CD14-positive monocyte (primary cell): ENCODE data around the gene CCDC197. TPM values are rescaled to one million over a fixed set of nuclear protein-coding genes. Genes with fewer than 3 reads are reported as not detected.

Source experiments
- DNase-seq, 3 donors: peaks; one replicate each; pipeline ENCODE4 v3.0.0-alpha.2; 2011 to 2022
- H2AFZ ChIP-seq: 2 replicates; pipeline ENCODE4 v1.6.0; 2012; ENCODE audit warnings: mild to moderate bottlenecking, low read depth, low read length, inconsistent platforms; ENCODE audit not compliant: insufficient read depth, poor library complexity, severe bottlenecking
- H3K27ac ChIP-seq, 2 donors: 1 replicate in 1 of 2; 2 replicates in 1 of 2; pipeline ENCODE4 v1.5.1; 2012 to 2013; ENCODE audit warnings: low read length in 2 of 2, control low read depth in 1 of 2, inconsistent platforms in 1 of 2, low read depth in 1 of 2, mild to moderate bottlenecking in 1 of 2
- H3K27me3 ChIP-seq, 2 donors: one replicate each; pipeline versions ENCODE4 v1.6.0 to v1.6.1; 2011 to 2013; ENCODE audit warnings: low read length in 2 of 2; ENCODE audit not compliant: control insufficient read depth in 2 of 2, insufficient read depth in 2 of 2
- H3K36me3 ChIP-seq, 2 donors: replicated peaks in 1 of 2; 1 replicate in 1 of 2; 2 replicates in 1 of 2; pipeline versions ENCODE4 v1.5.1 to v1.6.1; 2012 to 2013; ENCODE audit warnings: low read length in 2 of 2, control low read depth in 1 of 2, inconsistent platforms in 1 of 2, mild to moderate bottlenecking in 1 of 2; ENCODE audit not compliant: insufficient read depth in 2 of 2, control insufficient read depth in 1 of 2
- H3K4me1 ChIP-seq, 2 donors: 1 replicate in 1 of 2; 2 replicates in 1 of 2; pipeline versions ENCODE4 v1.5.1 to v1.6.1; 2012 to 2013; ENCODE audit warnings: low read length in 2 of 2, control low read depth in 1 of 2, inconsistent platforms in 1 of 2, mild to moderate bottlenecking in 1 of 2, moderate library complexity in 1 of 2; ENCODE audit not compliant: insufficient read depth in 2 of 2, control insufficient read depth in 1 of 2
- H3K4me2 ChIP-seq: replicated peaks from 2 replicates; pipeline ENCODE3; 2012; ENCODE audit warnings: low read length, moderate library complexity, mild to moderate bottlenecking; ENCODE audit not compliant: poor library complexity, severe bottlenecking; ENCODE audit errors: extremely low read depth
- H3K4me3 ChIP-seq, 3 experiments: fragments of 200-600 bp in 1 of 3; sonication (generic) in 1 of 3; replicated peaks in 1 of 3; 1 replicate in 2 of 3; 2 replicates in 1 of 3; pipeline ENCODE4 v1.5.1; 2011 to 2013; ENCODE audit warnings: low read length in 3 of 3, mild to moderate bottlenecking in 3 of 3, control low read depth in 2 of 3, low read depth in 2 of 3, inconsistent platforms in 1 of 3, moderate library complexity in 1 of 3
- H3K79me2 ChIP-seq: 2 replicates; pipeline ENCODE4 v1.6.0; 2012; ENCODE audit warnings: mild to moderate bottlenecking, control low read depth, inconsistent platforms, low read length, moderate library complexity; ENCODE audit not compliant: insufficient read depth
- H3K9ac ChIP-seq: 2 replicates; pipeline ENCODE4 v1.6.0; 2017; ENCODE audit warnings: low read length, mild to moderate bottlenecking; ENCODE audit not compliant: insufficient read depth, poor library complexity, severe bottlenecking
- H3K9me3 ChIP-seq, 2 donors: replicated peaks in 1 of 2; 1 replicate in 1 of 2; 2 replicates in 1 of 2; pipeline versions ENCODE4 v1.5.1 to v1.6.1; 2012 to 2013; ENCODE audit warnings: low read length in 2 of 2, control low read depth in 1 of 2; ENCODE audit not compliant: control insufficient read depth in 1 of 2, insufficient read depth in 1 of 2
- H4K20me1 ChIP-seq: 2 replicates; pipeline ENCODE4 v1.6.0; 2012; ENCODE audit warnings: mild to moderate bottlenecking, low read length, control low read depth, moderate library complexity; ENCODE audit not compliant: insufficient read depth
- H3K27ac Mint-ChIP-seq, 7 donors: one replicate each; pipeline ENCODE4 v1.8.0; 2020; ENCODE audit warnings: mild to moderate bottlenecking in 7 of 7, mixed read lengths in 7 of 7, moderate library complexity in 6 of 7, inconsistent platforms in 2 of 7
- H3K27me3 Mint-ChIP-seq, 3 donors: one replicate each; pipeline ENCODE4 v1.8.0; 2021 to 2022; ENCODE audit warnings: low read depth in 3 of 3, mild to moderate bottlenecking in 3 of 3, mixed read lengths in 3 of 3, moderate library complexity in 3 of 3, inconsistent platforms in 1 of 3
- H3K36me3 Mint-ChIP-seq, 2 donors: one replicate each; pipeline ENCODE4 v1.8.0; 2020; ENCODE audit warnings: mixed read lengths in 2 of 2, inconsistent platforms in 1 of 2, mild to moderate bottlenecking in 1 of 2
- H3K4me1 Mint-ChIP-seq: one replicate; pipeline ENCODE4 v1.8.0; 2020; ENCODE audit warnings: mild to moderate bottlenecking, mixed read lengths
- H3K4me3 Mint-ChIP-seq, 2 donors: one replicate each; pipeline ENCODE4 v1.8.0; 2020; ENCODE audit warnings: mild to moderate bottlenecking in 2 of 2, mixed read lengths in 2 of 2, moderate library complexity in 1 of 2
- H3K9me3 Mint-ChIP-seq, 7 donors: one replicate each; pipeline ENCODE4 v1.8.0; 2020 to 2022; ENCODE audit warnings: mixed read lengths in 7 of 7, mild to moderate bottlenecking in 6 of 7, moderate library complexity in 6 of 7, inconsistent platforms in 2 of 7
- WGBS: methylation state at CpG from one replicate; pipeline ENCODE4 v1.1.5; 2013; ENCODE audit warnings: missing lambda C conversion rate; ENCODE audit not compliant: insufficient coverage; 5-methylcytosine and 5-hydroxymethylcytosine counted together
- intact Hi-C, 2 donors: fragments of 100-400 bp; cut with micrococcal nuclease; formaldehyde crosslinking; loops; one replicate each; pipeline versions ENCODE4 v1.15.0 to v1.15.1; 2023
- polyA plus RNA-seq, 3 donors: library from polyadenylated mRNA; depleted of rRNA in 1 of 3; unstranded in 2 of 3; stranded (reverse) in 1 of 3; fragments of 300-500 nt in 2 of 3; fragments of >200 nt in 1 of 3; fragmentation: Illumina TruSeq in 2 of 3; gene quantifications; 1 replicate in 2 of 3; 2 replicates in 1 of 3; pipeline ENCODE4 v1.2.3, GENCODE V29; 2012 to 2021
- TF ChIP-seq, protein P1 (sequence below): fragments of 200-600 bp; IDR thresholded peaks from one replicate; pipeline ENCODE4 v1.8.0; 2022; ENCODE audit warnings: antibody characterized with exemption, mild to moderate bottlenecking

Gene CCDC197
- polyA plus RNA-seq, 3 donors: not detected

GRCh38 chr14:93989939-93990338, 7.2 kb upstream of the CCDC197 start:
- Histone ChIP-seq H3K9ac (no peak overlapping the region), H4K20me1 (no peaks in the 10 kb centered on the region), H2AFZ (no peak overlapping the region), H3K27ac (no peak overlapping the region), H3K27me3 (no peaks in the 10 kb centered on the region), H3K79me2 (no peaks in the 10 kb centered on the region), H3K4me2 (no peak overlapping the region), H3K36me3 (no peaks in the 10 kb centered on the region), H3K4me1 (no peaks in the 10 kb centered on the region), H3K9me3 (no peaks in the 10 kb centered on the region), H3K4me3 (no peak overlapping the region)
- Mint-ChIP-seq H3K27me3 (peaks cover 10 to 23% (median 11%) of the 10 kb centered on the region in 3 donors), H3K9me3 (peaks cover 0 to 2% (median 0%) of the 10 kb centered on the region in 7 donors), H3K27ac (peak overlapping the region in 6 of 7 donors; percentile 2 to 92 (median 23)), H3K4me1 (peaks cover 7% of the 10 kb centered on the region), H3K36me3 (no peaks in the 10 kb centered on the region), H3K4me3 (no peak overlapping the region)
- DNase-seq: peak in 2 of 3 donors; percentile 56 to 71
- intact Hi-C loops: no loop called here
- WGBS: 53% methylated on average over 3 of the region's 4 CpGs
- TF ChIP-seq, protein P1, sequence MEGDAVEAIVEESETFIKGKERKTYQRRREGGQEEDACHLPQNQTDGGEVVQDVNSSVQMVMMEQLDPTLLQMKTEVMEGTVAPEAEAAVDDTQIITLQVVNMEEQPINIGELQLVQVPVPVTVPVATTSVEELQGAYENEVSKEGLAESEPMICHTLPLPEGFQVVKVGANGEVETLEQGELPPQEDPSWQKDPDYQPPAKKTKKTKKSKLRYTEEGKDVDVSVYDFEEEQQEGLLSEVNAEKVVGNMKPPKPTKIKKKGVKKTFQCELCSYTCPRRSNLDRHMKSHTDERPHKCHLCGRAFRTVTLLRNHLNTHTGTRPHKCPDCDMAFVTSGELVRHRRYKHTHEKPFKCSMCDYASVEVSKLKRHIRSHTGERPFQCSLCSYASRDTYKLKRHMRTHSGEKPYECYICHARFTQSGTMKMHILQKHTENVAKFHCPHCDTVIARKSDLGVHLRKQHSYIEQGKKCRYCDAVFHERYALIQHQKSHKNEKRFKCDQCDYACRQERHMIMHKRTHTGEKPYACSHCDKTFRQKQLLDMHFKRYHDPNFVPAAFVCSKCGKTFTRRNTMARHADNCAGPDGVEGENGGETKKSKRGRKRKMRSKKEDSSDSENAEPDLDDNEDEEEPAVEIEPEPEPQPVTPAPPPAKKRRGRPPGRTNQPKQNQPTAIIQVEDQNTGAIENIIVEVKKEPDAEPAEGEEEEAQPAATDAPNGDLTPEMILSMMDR: no peak

GRCh38 chr14:93991212-93991611, 5.9 kb upstream of the CCDC197 start:
- peaks cover 0 to 2% (median 0%) of the 10 kb centered on the region in 7 donors for H3K9me3 Mint-ChIP-seq
- TF ChIP-seq, protein P1: no peak
- no peak for DNase-seq

More at GRCh38 chr14:93991212-93991611, 5.9 kb upstream of the CCDC197 start:
- intact Hi-C loops: no loop called here
- Histone ChIP-seq H3K27ac (no peak overlapping the region), H4K20me1 (no peaks in the 10 kb centered on the region), H3K4me2 (no peak overlapping the region), H2AFZ (no peak overlapping the region), H3K4me1 (no peaks in the 10 kb centered on the region), H3K36me3 (no peaks in the 10 kb centered on the region), H3K4me3 (no peak overlapping the region), H3K79me2 (no peaks in the 10 kb centered on the region), H3K27me3 (no peaks in the 10 kb centered on the region), H3K9ac (no peak overlapping the region), H3K9me3 (no peaks in the 10 kb centered on the region)
- peaks cover 14 to 31% (median 17%) of the 10 kb centered on the region in 3 donors for H3K27me3 Mint-ChIP-seq
- peaks cover 7% of the 10 kb centered on the region for H3K4me1 Mint-ChIP-seq
- H3K27ac Mint-ChIP-seq: no peak overlapping the region
- no peak overlapping the region for H3K4me3 Mint-ChIP-seq
- WGBS: 94% methylated on average over 8 of the region's 10 CpGs
- no peaks in the 10 kb centered on the region for H3K36me3 Mint-ChIP-seq
